ENCODE measurements around the gene SRPK1.
"Not testable (repeated sequence)": the region's sequence is repeated elsewhere in the genome, so short reads cannot be mapped to it uniquely, and the experiment has no call there.

The SRPK1 gene

GRCh38 chr6:35920793-35921732, at the start of gene SRPK1:
SRPK1 (minus strand) TSS chr6:35921098; CDS start chr6:35921056, 42 bp downstream.
- DNase-seq = peak; percentile 74 to 87

- no peak for DNase-seq
These were observed 49.3 kb upstream of the SRPK1 start for GRCh38 chr6:35970181-35970580.

- DNase-seq = no peak
These were observed 48.7 kb upstream of the SRPK1 start for GRCh38 chr6:35969646-35970045.

- DNase-seq = no peak
These were observed 47.9 kb upstream of the SRPK1 start for GRCh38 chr6:35968821-35969220.

GRCh38 chr6:35967076-35967774, 46.3 kb upstream of the SRPK1 start:
- no peak for DNase-seq

- no peak for DNase-seq
These were observed 42.1 kb upstream of the SRPK1 start for GRCh38 chr6:35962779-35963560.

- DNase-seq = no peak
These were observed 39.3 kb upstream of the SRPK1 start for GRCh38 chr6:35960187-35960586.

- no peak for DNase-seq
These were observed 35.1 kb upstream of the SRPK1 start for GRCh38 chr6:35955970-35956369.

GRCh38 chr6:35955521-35955920, 34.6 kb upstream of the SRPK1 start:
- DNase-seq = no peak

- DNase-seq = no peak
These were observed 34.2 kb upstream of the SRPK1 start for GRCh38 chr6:35955071-35955470.

- DNase-seq = no peak
These were observed 33.4 kb upstream of the SRPK1 start for GRCh38 chr6:35954333-35954732.

- no peak for DNase-seq
These were observed 27.8 kb upstream of the SRPK1 start for GRCh38 chr6:35948725-35949124.

- no peak for DNase-seq
These were observed 24.7 kb upstream of the SRPK1 start for GRCh38 chr6:35945650-35946025.

GRCh38 chr6:35943390-35943789, 22.5 kb upstream of the SRPK1 start:
- no peak for DNase-seq

- DNase-seq = no peak
These were observed 21.5 kb upstream of the SRPK1 start for GRCh38 chr6:35942355-35942754.

GRCh38 chr6:35941170-35941569, 20.3 kb upstream of the SRPK1 start:
- DNase-seq = not testable (repeated sequence)

GRCh38 chr6:35940014-35940413, 19.1 kb upstream of the SRPK1 start:
- DNase-seq = not testable (repeated sequence)

GRCh38 chr6:35939259-35939658, 18.4 kb upstream of the SRPK1 start:
- not testable (repeated sequence) for DNase-seq

GRCh38 chr6:35936681-35937359, 15.9 kb upstream of the SRPK1 start:
- no peak for DNase-seq

GRCh38 chr6:35935469-35935868, 14.6 kb upstream of the SRPK1 start:
- DNase-seq = no peak

- no peak for DNase-seq
These were observed 12.9 kb upstream of the SRPK1 start for GRCh38 chr6:35933844-35934243.

- not testable (repeated sequence) for DNase-seq
These were observed 11.0 kb upstream of the SRPK1 start for GRCh38 chr6:35931873-35932272.

GRCh38 chr6:35931120-35931561, 10.2 kb upstream of the SRPK1 start:
- DNase-seq = no peak

Data from SHP77 (cell line).